ENCODE data around the gene YAF2.

YAF2 gene

DNA sequence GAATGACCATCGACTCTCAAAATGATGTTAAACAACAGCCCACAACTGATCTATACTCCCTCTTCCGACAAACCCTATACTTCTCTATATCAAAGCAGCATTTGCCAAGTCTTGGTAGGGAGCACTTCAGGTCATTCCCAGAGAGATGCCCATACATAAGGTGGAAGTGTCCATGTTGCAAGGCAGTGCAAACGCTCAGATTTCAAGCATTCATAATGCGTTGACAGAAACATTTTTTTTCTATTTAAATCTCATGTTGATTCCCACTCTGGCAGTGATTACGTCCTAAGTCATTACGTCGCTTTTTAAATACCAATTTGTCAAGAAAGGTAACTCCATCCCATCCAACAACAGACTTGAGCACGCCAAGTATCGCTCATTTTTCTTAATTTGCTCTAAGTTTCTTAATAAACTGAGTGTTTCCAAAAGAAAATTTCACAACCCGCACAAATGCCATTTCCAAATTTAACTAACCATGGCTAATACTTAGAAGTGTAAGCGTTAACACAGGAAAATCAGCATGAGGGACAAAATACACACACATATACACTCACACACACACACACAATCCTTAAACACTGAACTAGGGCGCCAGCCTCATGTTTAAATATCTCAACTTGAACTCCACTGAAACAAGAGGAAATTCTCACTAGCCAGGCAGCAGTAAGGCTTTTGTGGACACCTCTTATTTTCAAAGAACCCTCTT lies 94.4 kb downstream of the YAF2 start:
- no peak for DNase-seq

DNA sequence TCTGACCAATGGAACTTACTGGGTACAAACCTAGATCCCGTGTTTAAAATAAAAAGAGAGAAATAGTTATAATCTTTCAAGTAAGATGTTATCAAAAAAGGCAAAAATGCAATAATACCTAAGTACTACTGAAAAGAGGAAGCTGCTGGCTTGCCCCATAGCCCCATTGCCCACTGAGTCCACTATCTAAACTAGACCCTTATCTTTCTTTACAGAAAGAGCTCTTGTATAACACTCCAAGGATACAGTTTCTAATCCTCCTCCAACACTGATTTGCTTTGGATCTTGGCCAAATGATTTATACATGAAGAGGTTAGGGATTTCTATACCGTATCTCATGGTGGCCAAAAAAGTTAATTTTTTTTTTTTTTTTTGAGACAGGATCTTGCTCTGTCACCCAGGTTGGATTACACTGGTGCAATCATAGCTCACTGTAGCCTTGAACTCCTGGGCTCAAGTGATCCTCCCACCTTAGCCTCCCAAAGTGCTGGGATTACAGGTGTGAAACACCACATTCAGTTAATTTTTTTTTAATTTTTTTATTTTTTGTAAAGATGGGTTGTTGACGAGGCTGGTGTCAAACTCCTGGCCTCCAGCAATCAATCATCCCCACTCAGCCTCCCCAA lies 96.0 kb downstream of the YAF2 start:
- no peak for DNase-seq

DNA sequence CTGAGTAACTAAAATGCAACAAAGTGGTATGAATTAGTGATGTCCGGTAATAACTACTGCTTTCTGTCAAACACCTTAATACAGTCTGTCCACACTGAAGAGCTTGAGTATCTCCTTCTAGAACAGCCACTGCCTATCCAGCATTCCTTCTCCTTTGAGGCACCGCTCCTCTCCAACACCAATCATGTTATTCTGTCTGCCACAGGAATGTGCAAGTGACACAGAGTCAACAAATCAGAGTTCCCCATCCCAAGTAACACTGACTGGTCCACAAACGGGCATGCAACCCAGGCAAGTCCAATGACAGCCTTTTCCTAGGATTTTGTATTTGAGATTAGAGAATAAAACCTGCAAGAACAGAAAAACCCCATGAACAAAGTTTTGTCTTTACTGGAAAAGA lies 97.1 kb downstream of the YAF2 start:
- DNase-seq, result no peak

DNA sequence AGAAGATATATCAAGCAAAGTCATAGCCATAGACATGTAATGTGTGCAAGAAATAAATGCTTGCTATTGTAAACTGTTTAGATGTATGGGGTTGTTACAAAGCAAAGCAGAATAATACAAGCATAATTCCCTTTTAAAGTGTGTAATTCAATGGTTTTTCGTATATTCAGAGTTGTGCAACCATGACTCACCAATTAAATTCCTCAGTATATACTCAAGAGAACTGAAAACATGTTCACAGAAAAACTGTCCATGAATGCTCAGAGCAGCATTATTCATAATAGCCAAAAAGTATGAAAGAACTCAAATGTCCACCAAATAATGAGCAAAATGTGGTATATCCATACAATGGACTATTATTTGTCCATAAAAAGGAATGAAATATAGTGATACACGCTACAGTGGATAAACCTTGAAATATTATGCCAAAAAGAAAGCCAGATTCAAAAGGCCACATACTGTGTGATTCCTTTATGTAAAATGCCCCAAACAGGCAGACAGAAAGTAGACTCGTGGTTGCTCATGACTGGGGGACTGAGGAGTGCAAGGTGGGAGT lies 102.7 kb downstream of the YAF2 start:
- DNase-seq, result no peak

DNA sequence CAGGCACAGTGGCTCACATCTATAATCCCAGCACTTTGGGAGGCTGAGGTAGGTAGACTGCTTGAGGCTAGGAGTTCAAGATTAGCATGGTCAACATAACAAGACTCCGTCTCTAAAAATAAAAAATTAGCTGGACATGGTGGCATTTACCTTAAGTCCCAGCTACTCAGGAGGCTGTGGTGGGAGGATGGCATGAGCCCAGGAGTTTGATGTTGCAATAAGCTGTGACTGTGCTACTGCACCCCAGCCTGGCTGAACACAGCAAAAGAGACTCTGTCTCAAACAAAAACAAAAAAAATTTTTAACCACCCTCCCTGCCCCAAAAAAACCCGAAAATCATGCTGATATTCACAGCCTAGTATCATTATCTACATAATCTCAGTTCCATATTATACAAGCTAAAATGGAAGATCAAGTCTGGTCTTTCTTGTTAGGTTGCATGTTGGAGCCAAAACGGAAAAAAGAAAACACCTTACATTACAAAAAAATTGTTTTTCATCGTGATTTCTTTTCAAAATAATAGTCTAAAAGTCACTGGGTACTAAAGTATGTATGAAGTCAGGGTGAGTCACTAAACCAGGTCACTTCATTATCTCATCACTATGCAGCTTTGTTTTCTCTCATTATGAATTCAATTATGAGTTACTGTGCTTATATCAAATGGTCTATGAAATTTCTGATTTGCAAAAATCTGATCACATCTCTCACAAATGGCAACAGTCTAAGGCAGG lies 107.2 kb downstream of the YAF2 start:
- DNase-seq, result no peak

DNA sequence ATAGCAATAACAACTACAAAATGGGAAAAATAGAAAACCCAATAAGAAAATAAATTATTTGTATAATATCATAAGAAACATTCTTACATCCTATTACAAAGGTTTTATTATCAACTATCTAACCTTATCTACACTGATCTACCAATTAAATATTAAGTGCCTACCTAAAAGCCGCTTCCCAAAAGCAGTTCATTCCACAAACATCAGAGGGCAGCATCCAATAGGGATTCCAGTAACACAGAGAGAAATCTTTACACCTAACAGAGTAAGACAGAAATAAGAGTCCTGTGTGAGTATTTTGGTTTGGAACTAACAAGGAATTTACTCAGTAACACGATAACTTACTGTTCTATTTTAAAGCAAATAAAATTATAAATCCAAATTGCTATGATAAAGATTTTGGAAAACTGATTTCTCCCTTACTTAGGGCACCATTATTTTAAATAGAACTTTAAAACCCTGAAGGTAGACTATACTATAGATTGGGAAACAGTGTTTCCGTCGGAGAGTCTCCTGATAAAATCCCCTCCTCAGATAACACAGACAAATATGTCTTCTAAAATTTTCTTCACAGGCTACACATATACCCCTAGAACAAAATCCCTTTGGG lies 108.3 kb downstream of the YAF2 start:
- no peak for DNase-seq

- DNase-seq, result no peak
Measured at GRCh38 chr12:42128888-42129287, 109.2 kb downstream of the YAF2 start.

- DNase-seq, result no peak
Measured at GRCh38 chr12:42128327-42128726, 109.7 kb downstream of the YAF2 start.

DNA sequence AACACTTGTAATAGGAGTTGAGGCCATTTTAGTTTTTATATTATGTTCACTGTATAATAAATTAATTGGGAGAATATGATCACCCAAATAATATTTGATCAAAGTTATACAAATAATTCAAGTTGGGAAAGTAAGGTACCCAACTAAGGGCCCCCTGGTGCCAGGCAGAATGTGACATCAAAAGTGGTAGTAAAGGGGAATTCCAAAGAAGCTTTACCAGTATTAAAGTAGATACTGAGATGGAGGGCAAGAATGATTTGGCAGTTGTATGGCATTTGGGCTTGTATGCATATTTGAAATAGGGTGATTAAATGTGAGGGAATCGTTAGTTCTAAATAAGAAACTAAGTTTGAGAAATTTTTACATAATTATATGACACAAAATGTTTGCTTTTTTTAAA lies 111.1 kb downstream of the YAF2 start:
- DNase-seq, result no peak

GRCh38 chr12:42125388-42125767 lies 112.7 kb downstream of the YAF2 start:
- DNase-seq, result no peak

DNA sequence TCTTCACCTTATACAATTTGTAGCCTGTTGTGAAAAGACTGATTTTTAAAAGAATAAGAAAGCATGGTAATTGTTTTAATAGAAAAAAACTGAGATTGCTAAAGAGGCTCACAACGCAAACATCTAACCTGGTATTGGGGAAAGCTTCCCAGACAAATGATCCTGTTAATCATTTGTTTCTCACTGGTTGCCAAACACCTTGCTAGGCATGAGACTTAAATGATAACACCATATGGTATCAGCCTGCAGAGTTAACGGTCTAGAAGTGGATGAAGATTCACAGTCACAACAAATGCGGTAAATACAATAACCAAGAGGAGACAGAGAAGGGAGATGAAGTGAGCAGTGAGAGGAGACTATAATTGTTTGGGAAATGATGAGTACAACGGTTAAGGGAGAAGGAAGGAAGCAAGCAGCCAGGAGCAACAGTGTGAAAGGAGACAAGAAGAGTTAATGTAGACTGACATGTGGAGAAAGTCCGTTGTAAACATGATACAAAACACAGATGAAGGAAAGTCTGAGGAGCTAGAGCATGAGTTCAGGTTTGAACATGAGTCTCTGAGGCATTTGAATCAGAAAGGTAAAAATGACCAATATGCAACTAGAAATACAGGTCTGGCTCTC lies 113.2 kb downstream of the YAF2 start:
- no peak for DNase-seq

DNA sequence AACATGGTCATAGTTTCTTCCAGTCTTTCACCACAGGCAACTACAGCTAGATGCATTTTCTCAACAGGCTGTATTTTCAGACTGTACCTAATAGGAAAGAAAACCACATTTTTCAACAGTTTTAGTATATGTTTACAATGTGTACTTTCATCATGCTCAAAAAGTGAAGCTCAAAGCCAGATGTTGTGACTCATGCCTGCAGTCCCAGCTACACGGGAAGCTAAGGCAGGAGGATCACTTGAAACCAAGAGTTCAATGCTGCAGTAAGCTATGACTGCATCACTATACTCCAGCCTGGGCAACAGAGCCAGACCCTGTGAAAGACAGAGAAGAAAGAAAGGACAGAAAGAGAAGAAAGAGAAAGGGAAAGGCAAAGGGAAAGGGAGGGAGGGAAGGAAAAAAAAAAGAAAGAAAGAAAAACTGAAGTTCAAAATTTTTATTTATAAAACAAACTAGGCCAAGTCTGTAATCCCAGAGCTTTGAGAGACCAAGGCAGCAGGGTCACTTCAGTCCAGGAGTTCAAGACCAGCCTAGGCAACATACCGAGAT lies 118.9 kb downstream of the YAF2 start:
- DNase-seq, result no peak

DNA sequence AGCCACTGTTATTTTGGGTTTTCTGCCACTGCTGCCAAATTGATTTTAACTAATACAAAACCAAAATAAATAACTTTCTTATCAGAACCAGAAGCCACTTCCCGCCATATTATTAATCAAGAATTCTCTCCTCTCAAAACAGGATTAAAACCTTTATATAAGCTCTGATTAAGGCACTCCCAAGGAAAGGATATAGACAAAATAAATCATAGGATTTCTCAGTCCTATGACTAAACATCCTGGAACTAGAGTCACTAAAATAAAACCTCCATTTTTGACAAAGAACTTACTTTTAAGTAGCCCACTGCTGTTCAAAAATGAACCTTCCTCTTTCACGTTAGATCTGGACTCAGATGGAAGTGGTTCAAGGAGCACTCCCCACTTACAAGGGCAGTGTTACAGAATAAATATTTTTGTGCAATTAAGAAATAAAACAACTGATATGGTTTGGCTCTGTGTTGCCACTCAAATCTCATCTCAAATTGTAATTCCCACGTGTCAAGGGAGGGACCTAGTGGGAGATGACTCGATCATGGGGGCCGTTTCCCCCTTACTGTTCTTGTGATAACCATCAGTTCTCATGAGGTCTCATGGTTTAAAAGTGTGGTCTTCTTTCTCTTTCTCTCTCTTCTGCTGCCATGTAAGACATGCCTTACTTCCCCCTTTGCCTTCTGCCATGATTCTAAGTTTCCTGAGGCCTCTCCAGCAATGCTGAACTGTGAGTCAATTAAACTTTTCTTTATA lies 119.7 kb downstream of the YAF2 start:
- no peak for DNase-seq

DNA sequence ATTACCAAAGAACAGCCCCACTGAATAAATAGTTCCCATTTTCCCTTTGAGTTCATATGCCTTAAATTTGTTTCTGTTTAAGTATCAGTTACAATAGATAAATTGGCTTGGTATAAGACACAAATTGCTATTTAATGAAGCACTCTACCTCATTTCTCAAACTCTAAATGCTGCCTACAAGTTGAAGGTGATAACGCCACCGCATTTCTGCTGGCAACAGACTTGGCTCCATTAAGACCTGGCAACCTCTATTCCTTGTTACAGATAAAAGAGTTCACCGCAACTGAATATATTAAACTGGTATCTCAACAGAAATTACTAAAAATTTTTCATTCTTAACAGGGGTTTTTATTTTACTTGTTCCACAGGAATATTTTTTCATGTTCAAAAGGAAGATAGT lies 129.0 kb downstream of the YAF2 start:
- DNase-seq, result no peak
